ENCODE data around the gene ARHGEF28.

DNA sequence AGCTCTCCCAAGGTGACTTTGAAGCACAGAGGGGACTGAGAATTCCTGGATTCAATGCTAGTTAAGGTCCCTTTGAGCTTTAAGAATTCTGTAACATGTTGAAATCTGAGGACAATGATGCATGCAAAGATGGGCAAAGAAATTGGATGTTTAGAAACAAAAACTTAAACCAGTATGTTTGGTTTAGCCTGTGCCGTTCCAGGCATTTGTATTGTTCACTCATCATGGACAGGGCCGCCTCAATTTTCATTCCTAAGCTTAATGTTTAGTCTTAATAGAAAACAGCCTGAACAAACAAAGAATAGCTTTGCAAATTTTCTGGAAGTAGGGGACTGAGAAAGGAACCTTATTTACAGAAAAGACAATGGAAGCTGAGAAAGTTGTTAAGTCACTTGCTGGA, 267.8 kb downstream of the ARHGEF28 start:
- TF ChIP-seq CTCF (IDR thresholded peaks at IDR 0.05; ENCODE audit: low read depth, low read length, poor library complexity, severe bottlenecking) (no peak), EZH2phosphoT487 (IDR thresholded peaks at IDR 0.05; ENCODE audit: borderline replicate concordance, low read length) (no peak)

All from DOHH2 (cell line).